ENCODE results near the gene ERH.

Gene ERH

DNA sequence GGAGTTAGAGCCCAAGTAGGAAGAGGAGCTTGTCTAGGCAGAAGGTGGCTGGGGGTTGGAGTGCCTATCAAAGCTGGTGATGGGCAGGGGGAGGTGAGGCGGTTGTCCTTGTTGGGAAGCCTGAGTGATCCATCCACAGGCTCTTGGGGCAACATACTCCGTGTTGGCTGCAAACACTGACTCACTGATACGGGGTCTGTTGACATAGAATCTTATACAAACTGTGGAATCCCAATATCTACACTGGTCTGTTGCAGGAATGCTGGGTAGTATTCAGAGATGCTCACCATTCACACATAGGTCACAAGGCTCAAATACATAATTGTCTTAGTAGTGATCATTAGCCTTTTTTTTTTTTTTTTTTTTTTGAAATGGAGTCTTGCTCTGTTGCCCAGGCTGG is 26.0 kb downstream of the ERH start:
- no peaks in the 10 kb centered on the region for H3K4me1 ChIP-seq (ENCODE audit: control insufficient read depth, insufficient read depth, low read length, poor library complexity, severe bottlenecking)
- H3K4me3 ChIP-seq (ENCODE audit: extremely low read depth, insufficient read depth, low read length, poor library complexity, severe bottlenecking) = no peak overlapping the region
- H3K9me3 ChIP-seq (ENCODE audit: control insufficient read depth, low read length) = no peaks in the 10 kb centered on the region
- WGBS, 2 experiments (ENCODE audit: insufficient coverage in 2 of 2) = 100% methylated on average over 1 of the region's 3 CpGs
- peaks cover 38% of the 10 kb centered on the region for H3K36me3 ChIP-seq (ENCODE audit: control insufficient read depth, insufficient read depth, low read length)
- no peak overlapping the region for H3K27ac ChIP-seq (ENCODE audit: low read depth, low read length, severe bottlenecking)

DNA sequence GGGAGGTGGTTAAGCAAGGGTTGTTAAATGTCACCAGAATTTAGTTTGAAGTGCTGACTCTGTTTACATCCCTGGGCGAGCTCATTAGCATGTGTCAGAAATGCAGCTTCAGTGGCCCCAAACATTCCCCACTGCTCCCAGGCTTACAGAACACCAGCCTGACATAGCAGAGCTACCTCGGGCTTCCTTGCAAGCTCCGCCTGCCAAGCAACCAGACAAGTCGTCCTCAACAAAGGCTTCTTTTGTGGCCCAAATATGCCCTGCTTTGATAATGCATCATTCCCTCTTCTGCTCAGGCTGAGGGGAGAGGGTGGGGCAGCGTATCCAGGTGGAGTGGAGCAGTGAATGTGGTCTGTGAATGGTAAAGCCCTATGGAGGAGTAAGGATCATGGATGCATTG is 28.0 kb downstream of the ERH start:
- Histone ChIP-seq H3K27ac (ENCODE audit: low read depth, low read length, severe bottlenecking) (no peak overlapping the region), H3K4me1 (ENCODE audit: control insufficient read depth, insufficient read depth, low read length, poor library complexity, severe bottlenecking) (no peaks in the 10 kb centered on the region), H3K9me3 (ENCODE audit: control insufficient read depth, low read length) (no peaks in the 10 kb centered on the region), H3K4me3 (ENCODE audit: extremely low read depth, insufficient read depth, low read length, poor library complexity, severe bottlenecking) (no peak overlapping the region), H3K36me3 (ENCODE audit: control insufficient read depth, insufficient read depth, low read length) (peaks cover 18% of the 10 kb centered on the region)
- 59 to 64% methylated on average over 2 to 5 of the region's 5 CpGs for WGBS, 2 experiments (ENCODE audit: insufficient coverage in 2 of 2)

DNA sequence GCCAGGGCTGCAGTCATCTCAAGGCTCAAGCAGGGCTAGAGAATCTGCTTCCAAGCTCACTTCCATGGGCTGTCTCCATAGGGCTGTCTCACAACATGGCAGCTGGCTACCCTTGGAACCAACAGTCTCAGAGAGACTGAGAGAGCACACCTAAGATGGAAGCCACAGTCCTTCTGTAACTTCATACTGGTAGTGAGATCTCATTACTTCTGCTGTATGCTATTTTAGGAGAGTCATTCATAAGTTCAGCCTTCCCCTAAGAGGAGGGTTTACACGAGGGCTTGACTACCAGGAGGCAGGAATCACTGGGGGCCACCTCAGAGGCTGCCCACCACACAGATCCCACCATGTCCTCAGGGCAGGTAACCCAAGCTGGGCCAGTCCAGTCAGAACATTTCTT is 29.7 kb downstream of the ERH start:
- no peaks in the 10 kb centered on the region for H3K9me3 ChIP-seq (ENCODE audit: control insufficient read depth, low read length)
- peaks cover 10% of the 10 kb centered on the region for H3K36me3 ChIP-seq (ENCODE audit: control insufficient read depth, insufficient read depth, low read length)
- 86% methylated on average over 1 of the region's 1 CpG; no CpG with 5 or more reads in 1 of the 2 experiments for WGBS, 2 experiments (ENCODE audit: insufficient coverage in 2 of 2)
- no peaks in the 10 kb centered on the region for H3K4me1 ChIP-seq (ENCODE audit: control insufficient read depth, insufficient read depth, low read length, poor library complexity, severe bottlenecking)
- H3K27ac ChIP-seq (ENCODE audit: low read depth, low read length, severe bottlenecking) = no peak overlapping the region
- no peak overlapping the region for H3K4me3 ChIP-seq (ENCODE audit: extremely low read depth, insufficient read depth, low read length, poor library complexity, severe bottlenecking)

DNA sequence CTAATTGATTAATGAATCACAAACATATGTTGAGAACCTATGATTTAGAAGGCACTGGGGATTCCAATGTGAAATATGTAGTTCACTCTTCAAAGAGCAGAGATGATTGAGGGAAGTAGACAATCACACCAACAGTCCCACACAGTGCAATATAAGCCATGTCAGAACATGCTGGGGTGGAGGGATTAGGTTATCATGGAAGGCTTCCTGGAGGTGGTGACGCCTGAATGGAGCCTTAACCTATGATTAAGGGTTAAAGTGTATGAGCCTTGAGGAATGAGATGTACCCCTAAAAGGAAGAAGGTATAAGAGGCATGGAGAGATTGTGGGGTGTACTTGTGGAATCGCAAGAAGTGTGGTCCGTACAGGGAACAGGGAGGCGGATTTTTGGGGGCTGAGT is 31.3 kb downstream of the ERH start:
- no peaks in the 10 kb centered on the region for H3K9me3 ChIP-seq (ENCODE audit: control insufficient read depth, low read length)
- H3K27ac ChIP-seq (ENCODE audit: low read depth, low read length, severe bottlenecking) = no peak overlapping the region
- WGBS, 2 experiments (ENCODE audit: insufficient coverage in 2 of 2) = 89 to 95% methylated on average over 3 to 4 of the region's 4 CpGs
- H3K36me3 ChIP-seq (ENCODE audit: control insufficient read depth, insufficient read depth, low read length) = peaks cover 6% of the 10 kb centered on the region
- H3K4me3 ChIP-seq (ENCODE audit: extremely low read depth, insufficient read depth, low read length, poor library complexity, severe bottlenecking) = no peak overlapping the region
- no peaks in the 10 kb centered on the region for H3K4me1 ChIP-seq (ENCODE audit: control insufficient read depth, insufficient read depth, low read length, poor library complexity, severe bottlenecking)

DNA sequence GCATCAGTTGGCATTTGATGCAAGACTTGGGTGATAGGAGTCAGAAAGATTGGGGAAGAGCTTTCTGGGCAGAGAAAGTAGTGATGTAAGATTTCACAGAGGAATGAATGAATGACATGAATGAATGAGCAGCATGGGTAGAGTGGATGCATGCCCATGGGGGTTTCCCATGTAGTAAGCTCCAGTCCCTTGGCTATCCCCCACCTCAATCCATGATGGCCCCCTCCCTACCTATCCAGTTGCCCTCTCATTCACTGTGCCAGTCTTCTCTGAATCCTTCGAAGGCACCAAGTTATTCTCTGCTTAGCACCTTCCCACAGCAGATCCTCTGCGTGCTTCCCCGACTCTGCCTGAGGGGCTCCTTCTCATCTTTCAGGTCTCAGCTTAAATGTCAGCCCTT is 32.0 kb downstream of the ERH start:
- Histone ChIP-seq H3K4me1 (ENCODE audit: control insufficient read depth, insufficient read depth, low read length, poor library complexity, severe bottlenecking) (no peaks in the 10 kb centered on the region), H3K36me3 (ENCODE audit: control insufficient read depth, insufficient read depth, low read length) (peaks cover 6% of the 10 kb centered on the region), H3K27ac (ENCODE audit: low read depth, low read length, severe bottlenecking) (no peak overlapping the region), H3K9me3 (ENCODE audit: control insufficient read depth, low read length) (no peaks in the 10 kb centered on the region), H3K4me3 (ENCODE audit: extremely low read depth, insufficient read depth, low read length, poor library complexity, severe bottlenecking) (no peak overlapping the region)
- 72 to 79% methylated on average over 3 of the region's 3 CpGs for WGBS, 2 experiments (ENCODE audit: insufficient coverage in 2 of 2)

DNA sequence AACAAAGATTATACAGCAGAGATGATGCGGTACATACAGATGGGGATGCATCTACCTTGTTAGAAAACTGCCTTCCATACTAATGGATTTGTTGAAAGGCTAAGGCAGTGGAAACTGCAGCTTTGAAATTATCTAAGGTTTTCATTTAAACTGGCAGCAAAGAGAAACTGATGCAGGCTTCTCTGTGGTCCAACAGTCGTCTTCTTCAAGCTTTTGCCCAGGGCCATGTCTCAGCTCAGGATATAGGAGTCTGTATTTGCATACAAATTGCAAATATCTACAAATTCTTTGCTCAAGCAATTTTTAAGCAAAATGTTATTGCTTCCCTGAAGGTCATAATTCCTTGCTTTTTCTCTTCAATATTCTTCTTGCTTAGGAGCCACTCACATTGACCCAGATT is 33.7 kb downstream of the ERH start:
- Histone ChIP-seq H3K4me1 (ENCODE audit: control insufficient read depth, insufficient read depth, low read length, poor library complexity, severe bottlenecking) (no peaks in the 10 kb centered on the region), H3K36me3 (ENCODE audit: control insufficient read depth, insufficient read depth, low read length) (peaks cover 4% of the 10 kb centered on the region), H3K9me3 (ENCODE audit: control insufficient read depth, low read length) (no peaks in the 10 kb centered on the region), H3K27ac (ENCODE audit: low read depth, low read length, severe bottlenecking) (no peak overlapping the region), H3K4me3 (ENCODE audit: extremely low read depth, insufficient read depth, low read length, poor library complexity, severe bottlenecking) (no peak overlapping the region)
- 100% methylated on average over 1 of the region's 2 CpGs for WGBS, 2 experiments (ENCODE audit: insufficient coverage in 2 of 2)

DNA sequence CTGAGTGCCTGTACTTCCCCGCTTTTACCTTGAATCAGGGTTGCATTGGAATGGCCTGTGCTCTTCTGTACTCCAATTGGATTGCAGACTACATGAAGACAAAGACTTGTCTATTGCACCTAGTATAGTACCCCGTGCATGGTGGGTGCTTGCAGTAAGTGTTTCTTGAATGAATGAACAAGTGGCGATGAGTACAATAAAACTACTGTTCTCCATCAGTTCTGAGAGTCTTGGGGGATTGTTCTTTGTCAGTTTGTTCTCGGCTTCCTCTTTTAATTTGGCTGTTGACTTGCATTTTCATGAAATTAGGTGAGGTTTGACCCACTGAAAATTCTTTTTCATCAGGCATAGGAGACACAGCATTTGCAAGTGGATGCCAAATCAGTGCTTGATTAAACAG is 34.1 kb downstream of the ERH start:
- Histone ChIP-seq H3K27ac (ENCODE audit: low read depth, low read length, severe bottlenecking) (no peak overlapping the region), H3K36me3 (ENCODE audit: control insufficient read depth, insufficient read depth, low read length) (no peaks in the 10 kb centered on the region), H3K4me1 (ENCODE audit: control insufficient read depth, insufficient read depth, low read length, poor library complexity, severe bottlenecking) (no peaks in the 10 kb centered on the region), H3K4me3 (ENCODE audit: extremely low read depth, insufficient read depth, low read length, poor library complexity, severe bottlenecking) (no peak overlapping the region), H3K9me3 (ENCODE audit: control insufficient read depth, low read length) (no peaks in the 10 kb centered on the region)
- WGBS, 2 experiments (ENCODE audit: insufficient coverage in 2 of 2) = 88 to 95% methylated on average over 4 of the region's 4 CpGs

DNA sequence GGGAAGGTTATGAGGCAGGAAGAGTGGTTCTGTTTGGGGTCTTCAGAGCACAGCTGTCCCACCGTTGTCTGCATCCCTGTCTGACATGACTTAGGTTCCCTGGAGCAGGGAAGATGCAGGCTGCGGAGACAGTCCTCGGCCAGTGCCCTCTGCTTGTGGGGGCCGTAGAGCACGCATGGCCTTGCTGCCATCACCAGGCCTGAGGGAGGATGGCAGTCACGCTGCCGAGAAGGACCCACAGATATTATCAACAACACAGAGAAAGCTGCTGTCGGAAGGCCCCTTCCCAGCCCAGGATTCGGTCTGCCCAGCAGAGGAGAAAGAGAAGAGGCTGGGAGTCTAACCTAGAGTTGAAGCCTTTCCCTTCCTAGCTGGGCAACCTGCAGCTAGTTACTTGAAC is 35.0 kb downstream of the ERH start:
- Histone ChIP-seq H3K27ac (ENCODE audit: low read depth, low read length, severe bottlenecking) (no peak overlapping the region), H3K4me3 (ENCODE audit: extremely low read depth, insufficient read depth, low read length, poor library complexity, severe bottlenecking) (no peak overlapping the region), H3K4me1 (ENCODE audit: control insufficient read depth, insufficient read depth, low read length, poor library complexity, severe bottlenecking) (no peaks in the 10 kb centered on the region), H3K36me3 (ENCODE audit: control insufficient read depth, insufficient read depth, low read length) (no peaks in the 10 kb centered on the region), H3K9me3 (ENCODE audit: control insufficient read depth, low read length) (no peaks in the 10 kb centered on the region)
- WGBS, 2 experiments (ENCODE audit: insufficient coverage in 2 of 2) = 37 to 58% methylated on average over 4 to 5 of the region's 9 CpGs

DNA sequence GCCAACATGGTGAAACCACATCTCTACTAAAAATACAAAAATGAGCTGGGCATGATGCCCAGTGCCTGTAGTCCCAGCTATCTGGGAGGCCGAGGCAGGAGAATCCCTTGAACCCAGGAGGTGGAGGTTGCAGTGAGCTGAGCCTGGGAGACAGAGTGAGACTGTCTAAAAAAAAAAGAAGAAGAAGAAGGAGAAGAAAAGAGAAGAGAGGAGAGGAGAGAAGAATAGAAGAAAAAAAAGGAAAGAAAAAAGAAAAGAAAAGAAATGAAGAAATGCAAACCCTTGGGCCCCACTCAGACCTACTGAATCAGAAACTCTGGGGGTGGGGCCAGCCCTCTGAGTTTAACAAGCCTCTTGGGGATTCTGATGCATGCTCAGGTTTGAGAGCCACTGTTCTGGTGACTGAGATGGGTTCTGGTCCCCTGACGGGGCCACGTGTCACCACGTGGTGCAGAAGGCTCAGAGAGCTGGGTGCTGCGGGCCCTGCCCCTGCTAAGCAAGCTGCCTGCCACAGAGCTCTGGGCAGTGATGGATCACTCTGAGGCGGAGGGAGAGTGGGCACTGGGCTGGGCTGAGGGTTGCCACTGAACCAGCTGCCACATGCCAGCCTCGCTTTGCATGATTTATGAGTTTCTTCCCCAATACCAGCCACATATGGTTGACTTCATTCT is 37.5 kb downstream of the ERH start:
- Histone ChIP-seq H3K27ac (ENCODE audit: low read depth, low read length, severe bottlenecking) (no peak overlapping the region), H3K9me3 (ENCODE audit: control insufficient read depth, low read length) (no peaks in the 10 kb centered on the region), H3K36me3 (ENCODE audit: control insufficient read depth, insufficient read depth, low read length) (no peaks in the 10 kb centered on the region), H3K4me3 (ENCODE audit: extremely low read depth, insufficient read depth, low read length, poor library complexity, severe bottlenecking) (no peak overlapping the region), H3K4me1 (ENCODE audit: control insufficient read depth, insufficient read depth, low read length, poor library complexity, severe bottlenecking) (no peaks in the 10 kb centered on the region)
- WGBS, 2 experiments (ENCODE audit: insufficient coverage in 2 of 2) = 90 to 91% methylated on average over 7 of the region's 7 CpGs

DNA sequence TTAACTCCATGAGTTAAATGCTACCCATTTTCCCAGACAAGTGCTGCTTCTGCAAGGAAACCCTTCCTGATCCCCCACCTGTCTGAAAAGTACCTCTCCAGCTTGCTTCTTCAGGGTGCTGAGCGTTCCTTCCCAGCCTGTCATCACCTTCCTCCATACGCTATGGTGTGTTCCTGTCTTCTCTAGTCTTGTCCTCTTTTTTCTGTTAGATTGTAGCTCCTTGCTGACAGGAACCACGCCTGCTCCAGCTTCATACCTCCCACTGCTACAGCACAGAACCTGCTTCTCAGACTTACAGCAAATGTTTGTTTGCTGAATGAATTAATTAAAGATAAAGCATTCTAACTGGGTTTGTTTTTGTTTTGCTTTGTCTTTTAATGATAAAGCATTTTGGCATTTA is 39.1 kb downstream of the ERH start:
- Histone ChIP-seq H3K4me3 (ENCODE audit: extremely low read depth, insufficient read depth, low read length, poor library complexity, severe bottlenecking) (no peak overlapping the region), H3K9me3 (ENCODE audit: control insufficient read depth, low read length) (no peaks in the 10 kb centered on the region), H3K4me1 (ENCODE audit: control insufficient read depth, insufficient read depth, low read length, poor library complexity, severe bottlenecking) (no peaks in the 10 kb centered on the region), H3K36me3 (ENCODE audit: control insufficient read depth, insufficient read depth, low read length) (no peaks in the 10 kb centered on the region), H3K27ac (ENCODE audit: low read depth, low read length, severe bottlenecking) (no peak overlapping the region)
- WGBS, 2 experiments (ENCODE audit: insufficient coverage in 2 of 2) = 90 to 100% methylated on average over 2 of the region's 3 CpGs

DNA sequence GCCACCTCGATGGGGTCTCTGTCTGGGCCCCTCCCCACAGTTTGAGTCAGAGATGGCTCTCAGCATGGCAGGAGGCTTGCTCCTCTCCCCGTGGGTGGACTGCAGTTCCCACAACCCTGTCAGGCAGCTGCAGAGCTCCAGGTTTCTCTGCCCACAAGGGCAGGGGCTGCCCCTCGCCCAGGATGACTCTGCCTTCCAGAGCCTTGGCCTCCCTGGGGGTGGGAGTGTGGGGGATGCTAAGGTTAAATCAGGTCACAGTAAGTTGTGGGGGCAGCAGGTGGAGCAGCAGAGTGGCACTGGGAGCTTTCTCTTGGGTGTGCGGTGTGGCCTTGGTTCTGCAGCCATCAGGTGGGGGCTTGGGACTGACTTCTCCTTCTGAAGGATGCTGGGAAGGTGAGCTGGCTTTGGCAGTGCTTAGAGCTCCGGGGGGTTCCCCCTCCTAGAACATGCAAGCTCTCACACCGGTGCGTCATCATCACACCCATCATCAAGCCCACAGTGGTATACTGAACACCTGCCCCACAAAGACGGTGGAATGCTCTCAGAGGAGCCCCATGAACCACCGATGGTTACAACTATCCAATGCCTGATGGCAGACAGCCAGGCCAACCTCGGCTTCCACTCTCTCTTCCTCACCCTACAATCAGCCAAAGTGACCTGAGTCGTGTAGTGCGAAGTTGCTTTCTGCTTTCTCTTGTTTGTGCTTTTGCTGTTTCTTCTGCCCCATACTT is 39.7 kb downstream of the ERH start:
- H3K27ac ChIP-seq (ENCODE audit: low read depth, low read length, severe bottlenecking) = no peak overlapping the region
- H3K4me3 ChIP-seq (ENCODE audit: extremely low read depth, insufficient read depth, low read length, poor library complexity, severe bottlenecking) = no peak overlapping the region
- H3K4me1 ChIP-seq (ENCODE audit: control insufficient read depth, insufficient read depth, low read length, poor library complexity, severe bottlenecking) = no peaks in the 10 kb centered on the region
- no peaks in the 10 kb centered on the region for H3K36me3 ChIP-seq (ENCODE audit: control insufficient read depth, insufficient read depth, low read length)
- H3K9me3 ChIP-seq (ENCODE audit: control insufficient read depth, low read length) = no peaks in the 10 kb centered on the region
- WGBS, 2 experiments (ENCODE audit: insufficient coverage in 2 of 2) = 85 to 93% methylated on average over 11 of the region's 12 CpGs

Measured in mesodermal cell (in vitro differentiated cells).